ENCODE data around the gene AEBP2. TPM values are rescaled to one million over a fixed set of nuclear protein-coding genes. Genes with fewer than 3 reads are reported as not detected.

Gene AEBP2
- total and polyA plus RNA-seq, 2 of the 8 experiments (the other 6 are each of a cell fraction or from before 2014, with no cell fraction given), result 13.6 to 61.4 TPM

DNA sequence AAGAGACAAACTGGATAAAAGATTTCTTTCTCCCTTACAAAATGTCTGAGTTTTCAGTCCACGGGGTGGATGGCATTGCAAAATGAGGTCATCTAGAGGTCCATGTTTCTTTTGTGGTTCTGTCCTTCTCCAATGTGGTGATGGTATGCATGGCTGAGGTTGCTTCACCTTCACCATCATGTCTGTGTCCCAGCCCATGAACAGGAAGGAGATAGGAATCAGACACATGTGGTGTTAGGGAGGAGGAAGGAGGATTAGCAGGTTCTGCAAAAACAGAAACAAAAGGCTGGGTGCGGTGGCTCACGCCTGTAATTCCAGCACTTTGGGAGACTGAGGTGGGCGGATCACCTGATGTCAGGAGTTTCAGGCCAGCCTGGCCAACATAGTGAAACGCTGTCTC lies 11.0 kb upstream of the AEBP2 start:
- POLR2A ChIA-PET (ENCODE audit: partially characterized antibody), result interaction anchor here (1.1 kb wide), 1 partner anchor 10 kb away, joined by 4 read pairs; no protein-coding TSS in a partner anchor
- H3K18ac ChIP-seq (ENCODE audit: extremely low read depth, low read length), result no peak overlapping the region

More for the DNA sequence above, 11.0 kb upstream of the AEBP2 start:
- Histone ChIP-seq H2AK5ac (ENCODE audit: low read depth, low read length) (0 out of 2 replicates have a peak overlapping the region, but pooled peaks have one; percentile 11), H4K91ac (replicated peaks; ENCODE audit: insufficient read length, low read length) (peak overlapping the region; percentile 97), H2BK15ac (ENCODE audit: low read length) (no peak overlapping the region), H3K23me2 (ENCODE audit: low read depth, low read length) (no peaks in the 10 kb centered on the region), H3K56ac (replicated peaks; ENCODE audit: insufficient read length, low read depth, low read length) (no peak overlapping the region), H3K79me1 (ENCODE audit: low read depth, low read length) (no peaks in the 10 kb centered on the region), H3K9ac (replicated peaks in 1 of 4; ENCODE audit: extremely low read depth in 1 of 4, low read depth in 3 of 4, low read length in 3 of 4) (no peak overlapping the region), H2AFZ (ENCODE audit: low read length) (no peak overlapping the region), H2BK12ac (ENCODE audit: low read depth, low read length) (0 out of 2 replicates have a peak overlapping the region, but pooled peaks have one; percentile 18), H3K14ac (ENCODE audit: insufficient read length) (no peak overlapping the region), H2BK5ac (ENCODE audit: low read depth, low read length) (no peak overlapping the region), H3K4me3 (ENCODE audit: extremely low read depth in 1 of 4, insufficient read depth in 2 of 4, low read depth in 3 of 4, low read length in 4 of 4) (no peak overlapping the region), H3K4ac (replicated peaks; ENCODE audit: insufficient read length, low read depth, low read length) (no peak overlapping the region), H3K27me3 (replicated peaks in 1 of 4; ENCODE audit: control insufficient read depth in 3 of 4, extremely low read depth in 1 of 4, insufficient read depth in 3 of 4, low read length in 3 of 4) (no peaks in the 10 kb centered on the region), H3K23ac (ENCODE audit: insufficient read length) (no peak overlapping the region), H3K4me1 (replicated peaks in 1 of 4; ENCODE audit: control insufficient read depth in 3 of 4, insufficient read depth in 4 of 4, low read length in 3 of 4) (peaks cover 0 to 5% (median 0%) of the 10 kb centered on the region in 4 experiments; a peak in 2 of 7 replicates), H3K79me2 (ENCODE audit: control insufficient read depth in 1 of 2, insufficient read depth in 2 of 2, low read length in 2 of 2) (no peaks in the 10 kb centered on the region), H4K5ac (ENCODE audit: insufficient read length, low read depth, low read length) (no peak overlapping the region), H3K9me3 (ENCODE audit: insufficient read depth in 2 of 2, low read depth in 1 of 2, low read length in 1 of 2) (peaks cover 0 to 4% of the 10 kb centered on the region in 2 experiments; a peak in 2 of 4 replicates), H3K27ac (ENCODE audit: low read depth, low read length) (no peak overlapping the region), H3K36me3 (ENCODE audit: control insufficient read depth in 2 of 4, insufficient read depth in 4 of 4, low read length in 3 of 4) (no peaks in the 10 kb centered on the region), H4K20me1 (replicated peaks in 1 of 2; ENCODE audit: control insufficient read depth in 1 of 2, insufficient read depth in 2 of 2, low read length in 2 of 2) (no peaks in the 10 kb centered on the region), H2BK120ac (replicated peaks; ENCODE audit: low read depth, low read length) (no peak overlapping the region), H3K4me2 (ENCODE audit: insufficient read depth in 1 of 2, low read depth in 2 of 2, low read length in 2 of 2) (no peak overlapping the region), H2BK20ac (ENCODE audit: low read length) (no peak overlapping the region), H4K8ac (ENCODE audit: extremely low read depth, insufficient read depth, low read length) (no peak overlapping the region)
- no peak for FAIRE-seq
- no peak for DNase-seq (ENCODE audit: low read depth in 1 of 2, low spot score in 2 of 2)
- CTCF ChIA-PET (ENCODE audit: partially characterized antibody), result interaction anchor here (0.6 kb wide), 1 partner anchor 131 kb away, joined by 4 read pairs; no protein-coding TSS in a partner anchor
- 89% methylated on average over 5 of the region's 5 CpGs; no CpG with 5 or more reads in 1 of the 2 experiments for WGBS, 2 experiments (ENCODE audit: extremely low coverage in 1 of 2, insufficient coverage in 1 of 2, insufficient read length in 1 of 2, insufficient replicate concordance in 2 of 2, low coverage in 1 of 2, low lambda C conversion rate in 2 of 2, missing lambda C conversion rate in 1 of 2)
- TF ChIP-seq MAFK (IDR thresholded peaks at IDR 0.05; ENCODE audit: low read depth, low read length), result no peak
- no peak for TF ChIP-seq POU5F1 (IDR thresholded peaks at IDR 0.05; ENCODE audit: low read depth, low read length)
- TF ChIP-seq, protein P1, sequence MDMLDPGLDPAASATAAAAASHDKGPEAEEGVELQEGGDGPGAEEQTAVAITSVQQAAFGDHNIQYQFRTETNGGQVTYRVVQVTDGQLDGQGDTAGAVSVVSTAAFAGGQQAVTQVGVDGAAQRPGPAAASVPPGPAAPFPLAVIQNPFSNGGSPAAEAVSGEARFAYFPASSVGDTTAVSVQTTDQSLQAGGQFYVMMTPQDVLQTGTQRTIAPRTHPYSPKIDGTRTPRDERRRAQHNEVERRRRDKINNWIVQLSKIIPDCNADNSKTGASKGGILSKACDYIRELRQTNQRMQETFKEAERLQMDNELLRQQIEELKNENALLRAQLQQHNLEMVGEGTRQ (IDR thresholded peaks at IDR 0.05; ENCODE audit: low read length), result no peak
- TF ChIP-seq, protein P2, sequence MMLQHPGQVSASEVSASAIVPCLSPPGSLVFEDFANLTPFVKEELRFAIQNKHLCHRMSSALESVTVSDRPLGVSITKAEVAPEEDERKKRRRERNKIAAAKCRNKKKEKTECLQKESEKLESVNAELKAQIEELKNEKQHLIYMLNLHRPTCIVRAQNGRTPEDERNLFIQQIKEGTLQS (IDR thresholded peaks at IDR 0.05; ENCODE audit: insufficient read depth, low read depth, low read length), result no peak
- no peak for TF ChIP-seq KDM4A (IDR thresholded peaks at IDR 0.05; ENCODE audit: low read depth, low read length, severe bottlenecking)
- no peak for TF ChIP-seq CBX8 (IDR thresholded peaks at IDR 0.05; ENCODE audit: borderline replicate concordance, low read depth, low read length)

Data from H1 (cell line).